SK-N-SH treated with all-trans-retinoic acid at 6 μM for 48 hours (cell line): Measurements from ENCODE around the gene URM1.

Source experiments
- ATAC-seq: fragments of 200-7000 bp; cut with Tn5 transposase; 3 replicates; pipeline ENCODE4 v1.9.1; 2020; ENCODE audit warnings: mild to moderate bottlenecking, moderate library complexity
- ARNTL ChIP-seq: fragments of 450-650 bp; formaldehyde crosslinking; IDR thresholded peaks from 2 replicates; pipeline ENCODE4 v1.5.0; 2020; ENCODE audit warnings: low read depth, mild to moderate bottlenecking, moderate library complexity, borderline replicate concordance
- BACH2 ChIP-seq: fragments of 250-450 bp; sonication (Bioruptor Pico); IDR thresholded peaks from 2 replicates; pipeline ENCODE4 v1.9.0; 2021; ENCODE audit warnings: mild to moderate bottlenecking, borderline replicate concordance
- CREB5 ChIP-seq: fragments of 250-450 bp; sonication (Bioruptor Pico); IDR thresholded peaks from 2 replicates; pipeline ENCODE4 v1.5.1; 2020; ENCODE audit warnings: low read depth, mild to moderate bottlenecking, moderate library complexity
- ESRRG ChIP-seq: fragments of 250-450 bp; sonication (Bioruptor Pico); IDR thresholded peaks from 2 replicates; pipeline ENCODE4 v1.6.1; 2021; ENCODE audit warnings: mild to moderate bottlenecking
- GLIS3 ChIP-seq: fragments of 250-450 bp; sonication (Bioruptor Pico); IDR thresholded peaks from 2 replicates; pipeline ENCODE4 v1.5.0; 2020; ENCODE audit warnings: mild to moderate bottlenecking, moderate library complexity
- ISL1 ChIP-seq: fragments of 250-450 bp; sonication (Bioruptor Pico); IDR thresholded peaks from 2 replicates; pipeline ENCODE4 v2.1.2; 2022; ENCODE audit warnings: mild to moderate bottlenecking, moderate library complexity
- OSR1 ChIP-seq: fragments of 250-450 bp; sonication (Bioruptor Pico); IDR thresholded peaks from 2 replicates; pipeline ENCODE4 v1.8.0; 2022; ENCODE audit warnings: moderate library complexity, mild to moderate bottlenecking, inconsistent platforms
- PPARA ChIP-seq: fragments of 250-450 bp; sonication (Bioruptor Pico); IDR thresholded peaks from 2 replicates; pipeline ENCODE4 v1.5.0; 2020; ENCODE audit warnings: mild to moderate bottlenecking, borderline replicate concordance
- RARB ChIP-seq: fragments of 250-450 bp; sonication (Bioruptor Pico); IDR thresholded peaks from 2 replicates; pipeline ENCODE4 v1.8.0; 2021; ENCODE audit warnings: mild to moderate bottlenecking, moderate library complexity
- SNAI2 ChIP-seq: fragments of 250-450 bp; sonication (Bioruptor Pico); IDR thresholded peaks from 2 replicates; pipeline ENCODE4 v1.5.0; 2020; ENCODE audit warnings: mild to moderate bottlenecking, moderate library complexity
- TCF4 ChIP-seq: fragments of 250-450 bp; sonication (Bioruptor Pico); IDR thresholded peaks from 2 replicates; pipeline ENCODE4 v1.8.0; 2021; ENCODE audit warnings: mild to moderate bottlenecking, moderate library complexity, borderline replicate concordance
- TSHZ2 ChIP-seq: fragments of 250-450 bp; sonication (Bioruptor Pico); IDR thresholded peaks from 2 replicates; pipeline ENCODE4 v1.5.0; 2020; ENCODE audit warnings: mild to moderate bottlenecking, moderate library complexity
- ZC3H10 ChIP-seq: fragments of 250-450 bp; sonication (Bioruptor Pico); IDR thresholded peaks from 2 replicates; pipeline ENCODE4 v1.5.1; 2021; ENCODE audit warnings: mild to moderate bottlenecking, moderate library complexity
- ZFP3 ChIP-seq: fragments of 250-450 bp; sonication (Bioruptor Pico); IDR thresholded peaks from 2 replicates; pipeline ENCODE4 v1.5.0; 2020; ENCODE audit warnings: mild to moderate bottlenecking, moderate library complexity
- ZFP30 ChIP-seq: fragments of 450-650 bp; formaldehyde crosslinking; IDR thresholded peaks from 2 replicates; pipeline ENCODE4 v1.5.0; 2022; ENCODE audit warnings: mild to moderate bottlenecking, moderate library complexity
- ZNF565 ChIP-seq: fragments of 450-650 bp; formaldehyde crosslinking; conservative IDR thresholded peaks from 2 replicates; pipeline ENCODE4 v1.5.0; 2020; ENCODE audit warnings: low read depth, mild to moderate bottlenecking, moderate library complexity
- ZNF70 ChIP-seq: fragments of 450-650 bp; formaldehyde crosslinking; IDR thresholded peaks from 2 replicates; pipeline ENCODE4 v1.5.0; 2020; ENCODE audit warnings: mild to moderate bottlenecking, moderate library complexity
- ZNF8 ChIP-seq: fragments of 450-650 bp; formaldehyde crosslinking; IDR thresholded peaks from 2 replicates; pipeline ENCODE4 v1.5.0; 2020; ENCODE audit warnings: mild to moderate bottlenecking, moderate library complexity
- TF ChIP-seq, protein P1 (sequence below): fragments of 250-450 bp; sonication (Bioruptor Pico); IDR thresholded peaks from 2 replicates; pipeline ENCODE4 v1.8.0; 2020; ENCODE audit warnings: mild to moderate bottlenecking, moderate library complexity, borderline replicate concordance
- TF ChIP-seq, protein P2 (sequence below): fragments of 250-450 bp; sonication (Bioruptor Pico); IDR thresholded peaks from 2 replicates; pipeline ENCODE4 v1.8.0; 2021; ENCODE audit warnings: low read depth, mild to moderate bottlenecking, moderate library complexity, borderline replicate concordance
- TF ChIP-seq, protein P3 (sequence below): fragments of 250-450 bp; sonication (Bioruptor Pico); IDR thresholded peaks from 2 replicates; pipeline ENCODE4 v1.5.1; 2021; ENCODE audit warnings: mild to moderate bottlenecking, moderate library complexity

URM1 gene

DNA sequence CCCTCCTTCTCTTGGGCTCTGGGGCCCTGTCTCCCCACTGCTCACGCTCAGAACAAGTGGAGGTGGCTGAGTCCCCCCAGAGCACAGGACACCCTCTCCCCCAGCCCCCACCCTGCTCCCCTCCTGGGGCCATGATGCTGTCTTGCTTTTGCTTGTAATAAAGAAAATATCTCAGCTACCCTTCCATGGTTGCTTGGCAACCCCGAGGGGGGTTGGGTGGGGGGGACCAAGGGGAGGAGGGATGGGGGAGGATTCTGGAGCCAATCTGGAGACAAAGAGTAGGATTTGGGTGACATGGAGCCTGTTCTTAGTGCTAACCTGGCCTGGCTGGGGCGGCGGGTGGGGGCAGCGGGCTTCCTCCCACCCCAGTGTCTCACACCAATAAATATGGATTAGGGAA is 33.4 kb downstream of the URM1 start (continued):
- TF ChIP-seq, protein P1, sequence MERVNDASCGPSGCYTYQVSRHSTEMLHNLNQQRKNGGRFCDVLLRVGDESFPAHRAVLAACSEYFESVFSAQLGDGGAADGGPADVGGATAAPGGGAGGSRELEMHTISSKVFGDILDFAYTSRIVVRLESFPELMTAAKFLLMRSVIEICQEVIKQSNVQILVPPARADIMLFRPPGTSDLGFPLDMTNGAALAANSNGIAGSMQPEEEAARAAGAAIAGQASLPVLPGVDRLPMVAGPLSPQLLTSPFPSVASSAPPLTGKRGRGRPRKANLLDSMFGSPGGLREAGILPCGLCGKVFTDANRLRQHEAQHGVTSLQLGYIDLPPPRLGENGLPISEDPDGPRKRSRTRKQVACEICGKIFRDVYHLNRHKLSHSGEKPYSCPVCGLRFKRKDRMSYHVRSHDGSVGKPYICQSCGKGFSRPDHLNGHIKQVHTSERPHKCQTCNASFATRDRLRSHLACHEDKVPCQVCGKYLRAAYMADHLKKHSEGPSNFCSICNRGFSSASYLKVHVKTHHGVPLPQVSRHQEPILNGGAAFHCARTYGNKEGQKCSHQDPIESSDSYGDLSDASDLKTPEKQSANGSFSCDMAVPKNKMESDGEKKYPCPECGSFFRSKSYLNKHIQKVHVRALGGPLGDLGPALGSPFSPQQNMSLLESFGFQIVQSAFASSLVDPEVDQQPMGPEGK (CRISPR knock-in tag) = no peak
- no peak for TF ChIP-seq ZNF70 (CRISPR knock-in tag)
- no peak for TF ChIP-seq SNAI2
- no peak for TF ChIP-seq ISL1 (CRISPR knock-in tag)
- TF ChIP-seq ESRRG (CRISPR knock-in tag) = no peak
- no peak for TF ChIP-seq RARB (CRISPR knock-in tag)
- no peak for TF ChIP-seq CREB5
- no peak for TF ChIP-seq PPARA (CRISPR knock-in tag)

DNA sequence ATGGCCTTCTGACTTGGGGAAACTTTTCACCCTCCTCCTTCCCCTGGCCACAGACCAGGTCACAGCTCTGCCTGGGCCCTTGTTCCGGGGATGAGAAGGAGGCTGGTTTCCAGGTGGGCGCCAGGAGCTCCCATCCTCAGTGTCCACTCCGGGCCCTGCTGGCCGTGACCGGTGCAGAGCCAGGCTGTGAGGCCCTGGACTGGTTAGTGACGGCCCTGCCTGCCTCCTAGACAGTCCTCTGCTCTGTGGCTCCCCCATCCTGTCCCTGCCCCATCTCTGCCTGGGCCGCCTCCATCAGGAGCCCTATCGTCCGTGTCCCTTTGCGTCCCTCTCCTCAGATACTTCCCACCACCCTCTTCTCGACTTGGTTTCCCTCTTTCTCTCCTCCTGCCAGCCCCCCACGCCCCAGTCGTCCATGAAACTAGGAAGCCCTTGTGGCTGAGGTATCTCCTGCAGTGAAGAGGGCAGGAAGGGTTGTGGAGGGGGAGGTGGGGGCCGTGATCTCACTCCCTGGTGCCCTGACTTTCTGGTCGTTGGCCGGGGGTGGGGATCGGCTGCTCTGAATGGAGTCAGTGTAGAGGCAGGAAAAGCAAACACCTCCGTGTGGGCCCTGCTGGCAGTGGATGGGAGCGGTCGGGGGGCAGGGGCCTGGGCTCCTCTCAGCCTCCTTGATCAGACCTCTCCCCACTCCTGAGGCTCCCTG is 34.1 kb downstream of the URM1 start:
- no peak for ATAC-seq
- TF ChIP-seq ZNF565 (no peak), PPARA (CRISPR knock-in tag) (no peak), OSR1 (CRISPR knock-in tag) (no peak), ZFP3 (no peak), ARNTL (CRISPR knock-in tag) (no peak), CREB5 (no peak), ZNF8 (CRISPR knock-in tag) (no peak), ESRRG (CRISPR knock-in tag) (no peak), RARB (CRISPR knock-in tag) (no peak), GLIS3 (no peak), TCF4 (CRISPR knock-in tag) (no peak)
- TF ChIP-seq, protein P1 (CRISPR knock-in tag) = no peak
- TF ChIP-seq, protein P2, sequence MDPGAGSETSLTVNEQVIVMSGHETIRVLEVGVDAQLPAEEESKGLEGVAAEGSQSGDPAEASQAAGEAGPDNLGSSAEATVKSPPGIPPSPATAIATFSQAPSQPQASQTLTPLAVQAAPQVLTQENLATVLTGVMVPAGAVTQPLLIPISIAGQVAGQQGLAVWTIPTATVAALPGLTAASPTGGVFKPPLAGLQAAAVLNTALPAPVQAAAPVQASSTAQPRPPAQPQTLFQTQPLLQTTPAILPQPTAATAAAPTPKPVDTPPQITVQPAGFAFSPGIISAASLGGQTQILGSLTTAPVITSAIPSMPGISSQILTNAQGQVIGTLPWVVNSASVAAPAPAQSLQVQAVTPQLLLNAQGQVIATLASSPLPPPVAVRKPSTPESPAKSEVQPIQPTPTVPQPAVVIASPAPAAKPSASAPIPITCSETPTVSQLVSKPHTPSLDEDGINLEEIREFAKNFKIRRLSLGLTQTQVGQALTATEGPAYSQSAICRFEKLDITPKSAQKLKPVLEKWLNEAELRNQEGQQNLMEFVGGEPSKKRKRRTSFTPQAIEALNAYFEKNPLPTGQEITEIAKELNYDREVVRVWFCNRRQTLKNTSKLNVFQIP (CRISPR knock-in tag) = no peak

GRCh38 chr9:128405780-128406171 is 34.6 kb downstream of the URM1 start:
- TF ChIP-seq ISL1 (CRISPR knock-in tag) (no peak), OSR1 (CRISPR knock-in tag) (no peak), ESRRG (CRISPR knock-in tag) (no peak), ZNF565 (no peak), GLIS3 (no peak)
- TF ChIP-seq, protein P3, sequence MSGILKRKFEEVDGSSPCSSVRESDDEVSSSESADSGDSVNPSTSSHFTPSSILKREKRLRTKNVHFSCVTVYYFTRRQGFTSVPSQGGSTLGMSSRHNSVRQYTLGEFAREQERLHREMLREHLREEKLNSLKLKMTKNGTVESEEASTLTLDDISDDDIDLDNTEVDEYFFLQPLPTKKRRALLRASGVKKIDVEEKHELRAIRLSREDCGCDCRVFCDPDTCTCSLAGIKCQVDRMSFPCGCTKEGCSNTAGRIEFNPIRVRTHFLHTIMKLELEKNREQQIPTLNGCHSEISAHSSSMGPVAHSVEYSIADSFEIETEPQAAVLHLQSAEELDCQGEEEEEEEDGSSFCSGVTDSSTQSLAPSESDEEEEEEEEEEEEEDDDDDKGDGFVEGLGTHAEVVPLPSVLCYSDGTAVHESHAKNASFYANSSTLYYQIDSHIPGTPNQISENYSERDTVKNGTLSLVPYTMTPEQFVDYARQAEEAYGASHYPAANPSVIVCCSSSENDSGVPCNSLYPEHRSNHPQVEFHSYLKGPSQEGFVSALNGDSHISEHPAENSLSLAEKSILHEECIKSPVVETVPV = no peak
- no peak for ATAC-seq

GRCh38 chr9:128406848-128407391 is 35.7 kb downstream of the URM1 start:
- ATAC-seq = no peak
- TF ChIP-seq, protein P1 (CRISPR knock-in tag) = no peak
- no peak for TF ChIP-seq BACH2 (CRISPR knock-in tag)
- TF ChIP-seq TSHZ2 (CRISPR knock-in tag) = no peak
- TF ChIP-seq PPARA (CRISPR knock-in tag) = no peak
- no peak for TF ChIP-seq ZFP3
- TF ChIP-seq ZC3H10 (CRISPR knock-in tag) = no peak
- TF ChIP-seq ESRRG (CRISPR knock-in tag) = no peak
- no peak for TF ChIP-seq ZFP30 (CRISPR knock-in tag)
